GM18526 (cell line): ENCODE results near the gene NET1.
A peak's percentile ranks its signal among the peaks of the same experiment; 100 is the strongest.

Experiments
- POLR2A ChIP-seq: IDR thresholded peaks from 3 replicates; pipeline ENCODE4 v1.6.1; 2011; ENCODE audit not compliant: insufficient read length; ENCODE audit errors: extremely low read depth

NET1 gene

GRCh38 chr10:5412277-5412941, at the start of gene NET1:
Gene NET1, plus strand, starts transcription at chr10:5412557. Its CDS starts 136 bp downstream, at chr10:5412693.
- TF ChIP-seq POLR2A = peak; percentile 49

GRCh38 chr10:5362873-5363272, 49.5 kb upstream of the NET1 start:
- no peak for TF ChIP-seq POLR2A

- no peak for TF ChIP-seq POLR2A
Measured at GRCh38 chr10:5364374-5364773, 48.0 kb upstream of the NET1 start.

GRCh38 chr10:5364890-5365338, 47.4 kb upstream of the NET1 start, which contains the start of gene UCN3:
Gene UCN3, plus strand, starts transcription at chr10:5364966. Its CDS starts 8,755 bp downstream, at chr10:5373721.
- no peak for TF ChIP-seq POLR2A

- no peak for TF ChIP-seq POLR2A
Measured at GRCh38 chr10:5365928-5366327, 46.4 kb upstream of the NET1 start.

GRCh38 chr10:5369362-5370158, 42.8 kb upstream of the NET1 start:
- TF ChIP-seq POLR2A = no peak

- TF ChIP-seq POLR2A = no peak
Measured at GRCh38 chr10:5370493-5371352, 41.6 kb upstream of the NET1 start.

GRCh38 chr10:5373307-5373706, 39.0 kb upstream of the NET1 start:
- TF ChIP-seq POLR2A = no peak

- TF ChIP-seq POLR2A = no peak
Measured at GRCh38 chr10:5373891-5374611, 38.3 kb upstream of the NET1 start.

GRCh38 chr10:5376450-5376849, 35.9 kb upstream of the NET1 start:
- no peak for TF ChIP-seq POLR2A

GRCh38 chr10:5381187-5381586, 31.2 kb upstream of the NET1 start:
- no peak for TF ChIP-seq POLR2A

GRCh38 chr10:5385224-5385623, 27.1 kb upstream of the NET1 start:
- no peak for TF ChIP-seq POLR2A

GRCh38 chr10:5387169-5387568, 25.2 kb upstream of the NET1 start:
- no peak for TF ChIP-seq POLR2A

GRCh38 chr10:5390607-5391205, 21.7 kb upstream of the NET1 start:
- no peak for TF ChIP-seq POLR2A
